HepG2 (cell line): ENCODE measurements around the gene CHN2.

Experiments
- CBX1 ChIP-seq: IDR thresholded peaks from one replicate; pipeline ENCODE4 v1.6.1; 2016; ENCODE audit warnings: antibody characterized with exemption, low read depth
- ERF ChIP-seq: IDR thresholded peaks from 2 replicates; pipeline ENCODE4 v1.6.1; 2018; ENCODE audit warnings: missing biosample characterization, missing genetic modification reagents
- EZH2 ChIP-seq: conservative IDR thresholded peaks from 2 replicates; pipeline ENCODE4 v1.6.1; 2012; ENCODE audit warnings: mild to moderate bottlenecking, low read depth, low read length, moderate library complexity
- NFE2L2 ChIP-seq: fragments of 150-350 bp; IDR thresholded peaks from 2 replicates; pipeline ENCODE4 v1.6.1; 2014; ENCODE audit warnings: low read length
- SIN3A ChIP-seq: IDR thresholded peaks from 2 replicates; pipeline ENCODE4 v1.6.1; 2011; ENCODE audit warnings: low read depth, mild to moderate bottlenecking, control low read depth, low read length, borderline replicate concordance
- SRF ChIP-seq: IDR thresholded peaks from 2 replicates; pipeline ENCODE4 v1.6.1; 2011; ENCODE audit warnings: mild to moderate bottlenecking, low read depth, low read length, moderate library complexity
- ZBTB8A ChIP-seq: sonication (generic); formaldehyde crosslinking; IDR thresholded peaks from 2 replicates; pipeline ENCODE4 v1.4.0; 2020; ENCODE audit warnings: mild to moderate bottlenecking, low read depth, missing genetic modification reagents, borderline replicate concordance
- ZNF737 ChIP-seq: sonication (generic); formaldehyde crosslinking; IDR thresholded peaks from 2 replicates; pipeline ENCODE4 v1.5.0; 2020; ENCODE audit warnings: missing genetic modification reagents, mild to moderate bottlenecking, borderline replicate concordance
- TF ChIP-seq, protein P1 (sequence below): sonication (generic); formaldehyde crosslinking; IDR thresholded peaks from 2 replicates; pipeline ENCODE4 v1.5.0; 2020; ENCODE audit warnings: mild to moderate bottlenecking, missing genetic modification reagents, moderate library complexity
- TF ChIP-seq, protein P2 (sequence below): sonication (generic); formaldehyde crosslinking; IDR thresholded peaks from 2 replicates; pipeline ENCODE4 v1.4.0; 2020; ENCODE audit warnings: missing genetic modification reagents
- TF ChIP-seq, protein P3 (sequence below), 2 experiments: fragments of 450-650 bp in 1 of 2; sonication (generic) in 1 of 2; formaldehyde crosslinking in 1 of 2; IDR thresholded peaks; 2 replicates each; pipeline versions ENCODE4 v1.6.1 to v1.8.0; 2016 to 2022; ENCODE audit warnings: antibody characterized with exemption in 1 of 2, mild to moderate bottlenecking in 1 of 2, missing genetic modification reagents in 1 of 2

DNA sequence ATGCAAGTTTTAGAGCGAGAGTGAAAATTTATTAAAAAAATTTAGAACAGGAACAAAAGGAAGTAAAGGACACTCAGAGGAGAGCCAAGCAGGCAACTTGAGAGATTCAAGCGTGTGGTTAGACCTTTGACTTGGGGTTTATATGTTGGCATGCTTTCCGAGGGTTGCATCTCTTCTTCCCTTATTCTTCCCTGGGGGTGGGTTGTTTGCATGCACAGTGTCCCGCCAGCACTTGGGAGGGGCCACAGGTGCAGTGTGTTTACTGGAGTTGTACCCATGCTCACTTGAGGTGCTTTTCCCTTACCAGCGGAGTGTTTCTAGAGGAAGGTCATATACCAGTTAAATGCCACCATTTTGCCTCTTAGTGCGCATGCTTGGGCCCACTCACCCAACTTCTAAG is 96.3 kb downstream of the CHN2 start:
- TF ChIP-seq CBX1 (no peak), ZNF737 (no peak), ERF (no peak), NFE2L2 (no peak), SRF (no peak), ZBTB8A (no peak), SIN3A (no peak), EZH2 (no peak)
- TF ChIP-seq, protein P1, sequence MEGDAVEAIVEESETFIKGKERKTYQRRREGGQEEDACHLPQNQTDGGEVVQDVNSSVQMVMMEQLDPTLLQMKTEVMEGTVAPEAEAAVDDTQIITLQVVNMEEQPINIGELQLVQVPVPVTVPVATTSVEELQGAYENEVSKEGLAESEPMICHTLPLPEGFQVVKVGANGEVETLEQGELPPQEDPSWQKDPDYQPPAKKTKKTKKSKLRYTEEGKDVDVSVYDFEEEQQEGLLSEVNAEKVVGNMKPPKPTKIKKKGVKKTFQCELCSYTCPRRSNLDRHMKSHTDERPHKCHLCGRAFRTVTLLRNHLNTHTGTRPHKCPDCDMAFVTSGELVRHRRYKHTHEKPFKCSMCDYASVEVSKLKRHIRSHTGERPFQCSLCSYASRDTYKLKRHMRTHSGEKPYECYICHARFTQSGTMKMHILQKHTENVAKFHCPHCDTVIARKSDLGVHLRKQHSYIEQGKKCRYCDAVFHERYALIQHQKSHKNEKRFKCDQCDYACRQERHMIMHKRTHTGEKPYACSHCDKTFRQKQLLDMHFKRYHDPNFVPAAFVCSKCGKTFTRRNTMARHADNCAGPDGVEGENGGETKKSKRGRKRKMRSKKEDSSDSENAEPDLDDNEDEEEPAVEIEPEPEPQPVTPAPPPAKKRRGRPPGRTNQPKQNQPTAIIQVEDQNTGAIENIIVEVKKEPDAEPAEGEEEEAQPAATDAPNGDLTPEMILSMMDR (CRISPR knock-in tag): no peak
- TF ChIP-seq, protein P2, sequence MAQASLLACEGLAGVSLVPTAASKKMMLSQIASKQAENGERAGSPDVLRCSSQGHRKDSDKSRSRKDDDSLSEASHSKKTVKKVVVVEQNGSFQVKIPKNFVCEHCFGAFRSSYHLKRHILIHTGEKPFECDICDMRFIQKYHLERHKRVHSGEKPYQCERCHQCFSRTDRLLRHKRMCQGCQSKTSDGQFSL: no peak
- TF ChIP-seq, protein P3, sequence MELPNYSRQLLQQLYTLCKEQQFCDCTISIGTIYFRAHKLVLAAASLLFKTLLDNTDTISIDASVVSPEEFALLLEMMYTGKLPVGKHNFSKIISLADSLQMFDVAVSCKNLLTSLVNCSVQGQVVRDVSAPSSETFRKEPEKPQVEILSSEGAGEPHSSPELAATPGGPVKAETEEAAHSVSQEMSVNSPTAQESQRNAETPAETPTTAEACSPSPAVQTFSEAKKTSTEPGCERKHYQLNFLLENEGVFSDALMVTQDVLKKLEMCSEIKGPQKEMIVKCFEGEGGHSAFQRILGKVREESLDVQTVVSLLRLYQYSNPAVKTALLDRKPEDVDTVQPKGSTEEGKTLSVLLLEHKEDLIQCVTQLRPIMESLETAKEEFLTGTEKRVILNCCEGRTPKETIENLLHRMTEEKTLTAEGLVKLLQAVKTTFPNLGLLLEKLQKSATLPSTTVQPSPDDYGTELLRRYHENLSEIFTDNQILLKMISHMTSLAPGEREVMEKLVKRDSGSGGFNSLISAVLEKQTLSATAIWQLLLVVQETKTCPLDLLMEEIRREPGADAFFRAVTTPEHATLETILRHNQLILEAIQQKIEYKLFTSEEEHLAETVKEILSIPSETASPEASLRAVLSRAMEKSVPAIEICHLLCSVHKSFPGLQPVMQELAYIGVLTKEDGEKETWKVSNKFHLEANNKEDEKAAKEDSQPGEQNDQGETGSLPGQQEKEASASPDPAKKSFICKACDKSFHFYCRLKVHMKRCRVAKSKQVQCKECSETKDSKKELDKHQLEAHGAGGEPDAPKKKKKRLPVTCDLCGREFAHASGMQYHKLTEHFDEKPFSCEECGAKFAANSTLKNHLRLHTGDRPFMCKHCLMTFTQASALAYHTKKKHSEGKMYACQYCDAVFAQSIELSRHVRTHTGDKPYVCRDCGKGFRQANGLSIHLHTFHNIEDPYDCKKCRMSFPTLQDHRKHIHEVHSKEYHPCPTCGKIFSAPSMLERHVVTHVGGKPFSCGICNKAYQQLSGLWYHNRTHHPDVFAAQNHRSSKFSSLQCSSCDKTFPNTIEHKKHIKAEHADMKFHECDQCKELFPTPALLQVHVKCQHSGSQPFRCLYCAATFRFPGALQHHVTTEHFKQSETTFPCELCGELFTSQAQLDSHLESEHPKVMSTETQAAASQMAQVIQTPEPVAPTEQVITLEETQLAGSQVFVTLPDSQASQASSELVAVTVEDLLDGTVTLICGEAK (IDR thresholded peaks at IDR 0.05): no peak
- TF ChIP-seq, protein P3 (CRISPR knock-in tag; IDR thresholded peaks at IDR 0.05): no peak
